PC-9 (cell line): ENCODE data around the gene JOSD1. TPM values are rescaled to one million over a fixed set of nuclear protein-coding genes. Genes with fewer than 3 reads are reported as not detected.

Experiments used
- BruUV-seq: library from RNA; stranded (reverse); fragments of 400-500 nt; replicated peaks from 2 replicates; lab custom pipeline; 2021; lab: Mats Ljungman, UMichigan
- CTCF ChIA-PET: fragments of 300-600 bp; sonication (Branson Sonifier 250); formaldehyde crosslinking; loops from one replicate; lab custom pipeline; 2022; ENCODE audit warnings: antibody characterized with exemption; lab: Charles Lee
- POLR2A ChIA-PET: fragments of 300-600 bp; sonication (Branson Sonifier 250); formaldehyde crosslinking; loops from one replicate; lab custom pipeline; 2022; ENCODE audit warnings: antibody characterized with exemption; ENCODE audit not compliant: unreplicated experiment; lab: Charles Lee
- DNase-seq, 2 experiments: peaks; one replicate each; pipeline versions ENCODE4 v3.0.0 to v3.0.0-alpha.2; 2015 to 2022; ENCODE audit warnings: mixed read lengths in 1 of 2
- H2AFZ ChIP-seq: fragments of 200-600 bp; sonication (generic); 2 replicates; pipeline ENCODE4 v1.8.1; 2017; ENCODE audit warnings: antibody characterized with exemption
- H3F3A ChIP-seq: fragments of 200-600 bp; sonication (generic); 2 replicates; pipeline ENCODE4 v1.8.1; 2017; ENCODE audit warnings: antibody characterized with exemption, mild to moderate bottlenecking, low read depth; ENCODE audit not compliant: insufficient read depth
- H3K27ac ChIP-seq: fragments of 200-600 bp; sonication (generic); 2 replicates; pipeline ENCODE4 v1.6.1; 2016; ENCODE audit warnings: mixed run types
- H3K27me3 ChIP-seq: fragments of 200-600 bp; sonication (generic); 2 replicates; pipeline ENCODE4 v1.6.1; 2016; ENCODE audit warnings: low read depth, mixed run types; ENCODE audit not compliant: insufficient read depth
- H3K36me3 ChIP-seq: fragments of 200-600 bp; sonication (generic); 2 replicates; pipeline ENCODE4 v1.6.1; 2016; ENCODE audit warnings: low read depth, mixed run types
- H3K4me1 ChIP-seq: fragments of 200-600 bp; sonication (generic); replicated peaks from 2 replicates; pipeline ENCODE4 v1.6.1; 2016; ENCODE audit warnings: mixed run types; ENCODE audit not compliant: insufficient read depth
- H3K4me2 ChIP-seq: fragments of 200-600 bp; sonication (generic); 2 replicates; pipeline ENCODE4 v1.6.1; 2017; ENCODE audit warnings: mixed run types
- H3K4me3 ChIP-seq: fragments of 200-600 bp; sonication (generic); 2 replicates; pipeline ENCODE4 v1.6.1; 2016; ENCODE audit warnings: mixed run types
- H3K79me2 ChIP-seq: fragments of 200-600 bp; sonication (generic); 2 replicates; pipeline ENCODE4 v1.6.1; 2017; ENCODE audit warnings: low read depth, mixed run types
- H3K9me2 ChIP-seq: fragments of 200-600 bp; sonication (generic); 2 replicates; pipeline ENCODE4 v1.8.1; 2017; ENCODE audit warnings: mild to moderate bottlenecking; ENCODE audit not compliant: insufficient read depth
- H3K9me3 ChIP-seq: fragments of 200-600 bp; sonication (generic); 2 replicates; pipeline ENCODE4 v1.8.1; 2016; ENCODE audit warnings: low read depth; ENCODE audit not compliant: insufficient read depth
- H4K20me1 ChIP-seq: fragments of 200-600 bp; sonication (generic); 2 replicates; pipeline ENCODE4 v1.8.1; 2017; ENCODE audit not compliant: insufficient read depth
- CTCF ChIP-seq: fragments of 200-600 bp; sonication (generic); conservative IDR thresholded peaks from 2 replicates; pipeline ENCODE4 v1.6.1; 2017; ENCODE audit warnings: mixed run types, antibody characterized with exemption, mild to moderate bottlenecking, moderate library complexity
- EZH2 ChIP-seq: fragments of 200-600 bp; sonication (generic); IDR thresholded peaks from 2 replicates; pipeline ENCODE4 v1.8.0; 2017; ENCODE audit warnings: antibody characterized with exemption, low read depth
- intact Hi-C: fragments of 100-400 bp; cut with micrococcal nuclease; formaldehyde crosslinking; loops from one replicate; pipeline ENCODE4 v1.10.0; 2022; ENCODE audit not compliant: unreplicated experiment
- total RNA-seq: library from RNA; stranded (reverse); gene quantifications from 2 replicates; pipeline ENCODE4 v1.2.3, GENCODE V29; 2021

Gene JOSD1
- total RNA-seq, 1 experiment from 2014 or later, result 102 TPM

GRCh38 chr22:38735126-38735464 is 34.4 kb upstream of the JOSD1 start:
- Histone ChIP-seq H3K27ac (no peak overlapping the region), H3K79me2 (no peaks in the 10 kb centered on the region), H3K36me3 (peaks cover 36% of the 10 kb centered on the region), H3K9me3 (no peaks in the 10 kb centered on the region), H3K27me3 (no peaks in the 10 kb centered on the region), H3K9me2 (no peaks in the 10 kb centered on the region), H3K4me1 (peaks cover 7% of the 10 kb centered on the region; the same call in 1 of the 2 replicates), H2AFZ (no peak overlapping the region), H3K4me3 (no peak overlapping the region), H3F3A (peaks cover 46% of the 10 kb centered on the region), H4K20me1 (peaks cover 24% of the 10 kb centered on the region), H3K4me2 (no peak overlapping the region)
- DNase-seq, result no peak
- intact Hi-C loops, result no loop called here
- ChIA-PET CTCF (interaction anchor here (0.9 to 1.6 kb wide), 3 partner anchors 10 to 34 kb away, joined by 4 to 8 read pairs (median 5); no protein-coding TSS in a partner anchor), POLR2A (no interaction called here)
- BruUV-seq, result no TSS peak
- TF ChIP-seq CTCF (no peak), EZH2 (no peak)

GRCh38 chr22:38734421-38735100 is 33.8 kb upstream of the JOSD1 start:
- H3K9me2 ChIP-seq, result no peaks in the 10 kb centered on the region

More at GRCh38 chr22:38734421-38735100, 33.8 kb upstream of the JOSD1 start:
- Histone ChIP-seq H3K4me1 (peaks cover 7% of the 10 kb centered on the region; the same call in 1 of the 2 replicates), H3K36me3 (peaks cover 40% of the 10 kb centered on the region), H3K27me3 (no peaks in the 10 kb centered on the region), H3K9me3 (no peaks in the 10 kb centered on the region), H2AFZ (no peak overlapping the region), H3K4me3 (no peak overlapping the region), H3F3A (peaks cover 46% of the 10 kb centered on the region), H3K79me2 (no peaks in the 10 kb centered on the region), H3K27ac (peak overlapping the region; percentile 33; the same call in 1 of the 2 replicates), H4K20me1 (peaks cover 24% of the 10 kb centered on the region), H3K4me2 (no peak overlapping the region)
- POLR2A ChIA-PET, result interaction anchor here (0.6 to 0.7 kb wide), 2 partner anchors 400 to 707 kb away, joined by 3 to 4 read pairs; no protein-coding TSS in a partner anchor
- CTCF ChIA-PET, result interaction anchor here (0.5 to 2.3 kb wide), 5 partner anchors 9 to 60 kb away, joined by 3 to 10 read pairs (median 8); no protein-coding TSS in a partner anchor
- DNase-seq, result no peak
- no TSS peak for BruUV-seq
- intact Hi-C loops, result no loop called here
- no peak for TF ChIP-seq CTCF
- no peak for TF ChIP-seq EZH2
